Transverse colon (tissue), 4 donors: ENCODE data around the gene PLA2G15. TPM values are rescaled to one million over a fixed set of nuclear protein-coding genes. Genes with fewer than 3 reads are reported as not detected.

Source experiments
- DNase-seq: peaks from one replicate; pipeline ENCODE4 v3.0.0-alpha.2; 2019
- H3K27ac ChIP-seq, 4 donors: fragments of 200-600 bp; sonication (generic); 2 replicates each; pipeline ENCODE4 v1.5.1; 2016 to 2018; ENCODE audit warnings: inconsistent platforms in 4 of 4
- H3K27me3 ChIP-seq: fragments of 200-600 bp; sonication (generic); 2 replicates; pipeline ENCODE4 v1.5.1; 2017; ENCODE audit warnings: inconsistent platforms
- H3K36me3 ChIP-seq, 4 donors: fragments of 200-600 bp; sonication (generic); 2 replicates each; pipeline ENCODE4 v1.5.1; 2017 to 2019; ENCODE audit warnings: inconsistent platforms in 4 of 4
- H3K4me1 ChIP-seq, 4 donors: fragments of 200-600 bp; sonication (generic); 2 replicates each; pipeline ENCODE4 v1.5.1; 2017 to 2020; ENCODE audit warnings: inconsistent platforms in 4 of 4
- H3K4me3 ChIP-seq, 4 donors: fragments of 200-600 bp; sonication (generic); 1 replicate in 1 of 4; 2 replicates in 3 of 4; pipeline versions ENCODE4 v1.5.1 to v1.6.1; 2017 to 2019; ENCODE audit warnings: inconsistent platforms in 4 of 4
- H3K9me3 ChIP-seq, 2 donors: fragments of 200-600 bp; sonication (generic); 2 replicates each; pipeline ENCODE4 v1.5.1; 2017 to 2019; ENCODE audit warnings: inconsistent platforms in 2 of 2
- EP300 ChIP-seq: sonication (generic); formaldehyde crosslinking; IDR thresholded peaks from one replicate; pipeline ENCODE4 v1.6.1; 2017; ENCODE audit warnings: antibody characterized with exemption, low read depth
- POLR2A ChIP-seq: fragments of 450-650 bp; IDR thresholded peaks from one replicate; pipeline ENCODE4 v1.6.1; 2016; ENCODE audit warnings: antibody characterized with exemption, mild to moderate bottlenecking, moderate library complexity
- POLR2AphosphoS5 ChIP-seq, 3 donors: sonication (generic); formaldehyde crosslinking; IDR thresholded peaks; one replicate each; pipeline ENCODE4 v1.6.1; 2016; ENCODE audit warnings: antibody characterized with exemption in 3 of 3
- WGBS, 2 donors: methylation state at CpG; one replicate each; pipeline ENCODE4 v1.1.5; 2018; ENCODE audit warnings: low coverage in 1 of 2; 5-methylcytosine and 5-hydroxymethylcytosine counted together
- in situ Hi-C, 4 donors: fragments of 200-750 bp; cut with MboI; loops; one replicate each; pipeline versions ENCODE4 v1.15.0 to v1.15.1; 2017; ENCODE audit warnings: low sequenced_read_pairs in 3 of 4, low pct_ligation_motif_present in 1 of 4, low pct_unique_long_range_greater_than_20kb in 1 of 4
- intact Hi-C: fragments of 100-400 bp; cut with DNase I; formaldehyde crosslinking; loops from one replicate; pipeline ENCODE4 v1.15.1; 2023; ENCODE audit warnings: low total_unique reads
- total RNA-seq, 4 donors: library from RNA; depleted of rRNA; stranded (reverse); fragments of >200 nt; gene quantifications; one replicate each; pipeline ENCODE4 v1.1.0, GENCODE V29; 2016
- TF ChIP-seq, protein P1 (sequence below), 5 experiments: fragments of 200-600 bp in 3 of 5; fragments of 450-650 bp in 2 of 5; sonication (generic) in 3 of 5; IDR thresholded peaks; 1 replicate in 2 of 5; 2 replicates in 3 of 5; pipeline ENCODE4 v1.5.1; 2016 to 2017; ENCODE audit warnings: antibody characterized with exemption in 5 of 5, inconsistent platforms in 3 of 5, mild to moderate bottlenecking in 2 of 5, moderate library complexity in 1 of 5

The PLA2G15 gene
- total RNA-seq, 4 donors from 2014 or later, result 9.6 to 18.2 (median 15.0) TPM

DNA sequence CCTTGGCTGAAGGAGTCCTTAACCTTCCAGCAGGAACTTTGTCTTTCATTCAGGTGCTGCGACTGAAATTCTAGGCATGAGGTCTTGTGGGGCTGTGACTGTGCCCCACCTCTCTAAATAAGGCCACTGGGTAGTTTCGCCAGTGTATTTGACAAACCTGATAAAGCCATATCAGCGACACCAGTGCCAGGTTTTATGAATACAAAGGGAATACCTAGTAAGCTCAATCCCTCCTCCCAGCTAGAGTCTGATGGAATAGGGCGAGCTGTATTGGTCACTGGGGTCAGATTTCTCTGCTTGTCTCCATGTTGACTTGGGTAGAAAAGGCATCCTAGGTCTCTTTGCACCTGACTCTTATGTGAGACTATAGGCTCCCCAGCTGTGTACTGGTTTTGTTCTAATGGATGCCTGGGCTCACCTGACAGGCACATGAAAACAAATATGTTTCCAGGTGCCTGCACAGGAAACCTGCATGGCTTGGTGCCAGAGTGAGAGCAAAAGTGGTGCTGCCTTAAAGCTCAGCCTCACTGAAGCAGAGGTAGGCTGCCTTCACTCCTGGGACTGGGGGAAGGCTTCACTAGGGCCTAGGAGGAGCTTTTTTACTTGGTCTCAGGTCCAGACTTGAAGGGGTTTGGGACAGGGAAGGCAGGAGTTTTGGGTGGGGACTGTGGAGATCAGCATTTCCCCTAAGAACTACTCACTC, 27.5 kb downstream of the PLA2G15 start:
- intact Hi-C loops, result no loop called here
- H3K36me3 ChIP-seq, result no peaks in the 10 kb centered on the region
- H3K27ac ChIP-seq, result peak overlapping the region; percentile 4 to 64 (median 60)
- no peaks in the 10 kb centered on the region for H3K27me3 ChIP-seq
- H3K4me1 ChIP-seq, result peaks cover 6 to 61% (median 24%) of the 10 kb centered on the region in 4 donors
- H3K4me3 ChIP-seq, result no peak overlapping the region
- 28 to 62% methylated on average over 4 of the region's 4 CpGs for WGBS, 2 donors
- H3K9me3 ChIP-seq, result no peaks in the 10 kb centered on the region
- no peak for TF ChIP-seq POLR2A
- no peak for TF ChIP-seq POLR2AphosphoS5 (IDR thresholded peaks at IDR 0.05)
- TF ChIP-seq EP300, result no peak
- TF ChIP-seq, protein P1, sequence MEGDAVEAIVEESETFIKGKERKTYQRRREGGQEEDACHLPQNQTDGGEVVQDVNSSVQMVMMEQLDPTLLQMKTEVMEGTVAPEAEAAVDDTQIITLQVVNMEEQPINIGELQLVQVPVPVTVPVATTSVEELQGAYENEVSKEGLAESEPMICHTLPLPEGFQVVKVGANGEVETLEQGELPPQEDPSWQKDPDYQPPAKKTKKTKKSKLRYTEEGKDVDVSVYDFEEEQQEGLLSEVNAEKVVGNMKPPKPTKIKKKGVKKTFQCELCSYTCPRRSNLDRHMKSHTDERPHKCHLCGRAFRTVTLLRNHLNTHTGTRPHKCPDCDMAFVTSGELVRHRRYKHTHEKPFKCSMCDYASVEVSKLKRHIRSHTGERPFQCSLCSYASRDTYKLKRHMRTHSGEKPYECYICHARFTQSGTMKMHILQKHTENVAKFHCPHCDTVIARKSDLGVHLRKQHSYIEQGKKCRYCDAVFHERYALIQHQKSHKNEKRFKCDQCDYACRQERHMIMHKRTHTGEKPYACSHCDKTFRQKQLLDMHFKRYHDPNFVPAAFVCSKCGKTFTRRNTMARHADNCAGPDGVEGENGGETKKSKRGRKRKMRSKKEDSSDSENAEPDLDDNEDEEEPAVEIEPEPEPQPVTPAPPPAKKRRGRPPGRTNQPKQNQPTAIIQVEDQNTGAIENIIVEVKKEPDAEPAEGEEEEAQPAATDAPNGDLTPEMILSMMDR (IDR thresholded peaks at IDR 0.05), result no peak
- peak; percentile 55 for DNase-seq
- in situ Hi-C loops, result no loop called here

DNA sequence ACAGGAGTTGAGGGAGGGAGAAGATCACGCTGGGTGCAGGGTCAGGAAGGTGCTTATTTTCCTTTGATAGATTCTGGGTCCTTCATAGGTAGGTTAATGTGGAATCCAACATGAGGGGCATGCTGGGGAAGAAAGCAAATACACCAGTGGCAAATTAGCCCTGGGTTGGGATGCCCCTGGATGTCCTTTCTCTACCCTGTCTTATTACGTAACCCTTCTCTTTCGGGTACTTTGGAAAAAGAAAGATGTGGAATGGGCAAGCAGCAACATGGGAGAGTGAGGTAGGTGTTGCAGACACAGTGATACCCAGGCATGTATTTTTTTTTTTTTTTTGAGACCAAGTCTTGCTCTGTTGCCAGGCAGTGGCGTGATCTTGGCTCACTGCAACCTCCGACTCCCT, 28.3 kb downstream of the PLA2G15 start:
- TF ChIP-seq POLR2AphosphoS5 (IDR thresholded peaks at IDR 0.05) (no peak), EP300 (no peak), POLR2A (no peak)
- TF ChIP-seq, protein P1 (IDR thresholded peaks at IDR 0.05), result no peak
- H3K4me1 ChIP-seq, result peaks cover 0 to 53% (median 17%) of the 10 kb centered on the region in 4 donors
- no peaks in the 10 kb centered on the region for H3K36me3 ChIP-seq
- intact Hi-C loops (no loop called here), in situ Hi-C loops (no loop called here)
- no peaks in the 10 kb centered on the region for H3K27me3 ChIP-seq
- peak overlapping the region in 1 of 4 donors; percentile 62 for H3K27ac ChIP-seq
- no peak for DNase-seq
- 94% methylated on average over 5 of the region's 5 CpGs; no CpG with 5 or more reads in 1 of the 2 donors for WGBS, 2 donors
- no peak overlapping the region for H3K4me3 ChIP-seq
- no peaks in the 10 kb centered on the region for H3K9me3 ChIP-seq

GRCh38 chr16:68273896-68274295, 28.7 kb downstream of the PLA2G15 start:
- in situ Hi-C loops, result no loop called here
- Histone ChIP-seq H3K9me3 (no peaks in the 10 kb centered on the region), H3K27ac (no peak overlapping the region), H3K36me3 (no peaks in the 10 kb centered on the region), H3K4me1 (peaks cover 0 to 48% (median 16%) of the 10 kb centered on the region in 4 donors), H3K4me3 (no peak overlapping the region), H3K27me3 (no peaks in the 10 kb centered on the region)
- intact Hi-C loops, result no loop called here
- no peak for DNase-seq
- 66 to 84% methylated on average over 4 to 8 of the region's 8 CpGs for WGBS, 2 donors
- TF ChIP-seq POLR2A, result no peak
- TF ChIP-seq EP300, result no peak
- TF ChIP-seq, protein P1 (IDR thresholded peaks at IDR 0.05), result no peak
- no peak for TF ChIP-seq POLR2AphosphoS5 (IDR thresholded peaks at IDR 0.05)

DNA sequence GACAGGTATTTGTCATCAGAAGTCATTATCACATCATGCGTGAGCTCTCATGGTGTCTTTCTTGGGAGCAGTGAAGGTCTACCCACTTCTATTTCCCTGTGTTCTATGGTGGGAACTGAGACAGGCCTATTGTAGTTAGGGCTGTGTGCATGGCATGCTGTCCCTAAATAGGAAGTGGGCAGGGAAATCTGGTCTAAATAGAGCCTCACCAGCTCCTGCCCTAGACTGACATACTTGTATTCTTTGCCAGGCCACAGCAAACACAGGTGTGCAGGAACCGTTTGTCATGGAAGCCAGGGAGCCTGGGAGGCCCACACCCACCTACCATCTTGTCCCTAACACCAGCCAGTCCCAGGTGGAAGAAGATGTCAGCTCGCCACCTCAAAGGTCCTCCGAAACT, 29.3 kb downstream of the PLA2G15 start:
- Histone ChIP-seq H3K4me3 (no peak overlapping the region), H3K27ac (peak overlapping the region in 1 of 4 donors; percentile 60), H3K36me3 (no peaks in the 10 kb centered on the region), H3K9me3 (no peaks in the 10 kb centered on the region), H3K27me3 (no peaks in the 10 kb centered on the region), H3K4me1 (peaks cover 0 to 46% (median 14%) of the 10 kb centered on the region in 4 donors)
- intact Hi-C loops, result no loop called here
- TF ChIP-seq, protein P1 (IDR thresholded peaks at IDR 0.05), result no peak
- TF ChIP-seq POLR2AphosphoS5 (IDR thresholded peaks at IDR 0.05) (no peak), POLR2A (no peak), EP300 (no peak)
- no peak for DNase-seq
- in situ Hi-C loops, result no loop called here
- 88% methylated on average over 4 of the region's 4 CpGs; no CpG with 5 or more reads in 1 of the 2 donors for WGBS, 2 donors
